BLaER1 treated with 17β-estradiol and CSF1 and Interleukin-3, amounts not matched to agents 10 nM and 100 nM (cell line): ENCODE data around the gene POLD4.

Experiments used
- H3K27ac ChIP-seq, 11 experiments: shearing (Covaris generic); formaldehyde crosslinking; 2 replicates each; pipeline ENCODE4 v1.8.1; 2022
- H3K27me3 ChIP-seq, 11 experiments: shearing (Covaris generic); formaldehyde crosslinking; 2 replicates each; pipeline ENCODE4 v1.8.1; 2022
- H3K36me3 ChIP-seq, 11 experiments: shearing (Covaris generic); formaldehyde crosslinking; 2 replicates each; pipeline ENCODE4 v1.8.1; 2022
- H3K4me1 ChIP-seq, 10 experiments: shearing (Covaris generic); formaldehyde crosslinking; 2 replicates each; pipeline ENCODE4 v1.8.1; 2022
- H3K4me2 ChIP-seq, 11 experiments: shearing (Covaris generic); formaldehyde crosslinking; 2 replicates each; pipeline ENCODE4 v1.8.1; 2022
- H3K4me3 ChIP-seq, 10 experiments: shearing (Covaris generic); formaldehyde crosslinking; 2 replicates each; pipeline ENCODE4 v1.8.1; 2022
- H3K9ac ChIP-seq, 11 experiments: shearing (Covaris generic); formaldehyde crosslinking; 2 replicates each; pipeline ENCODE4 v1.8.1; 2022
- H3K9me3 ChIP-seq, 11 experiments: shearing (Covaris generic); formaldehyde crosslinking; replicated peaks in 1 of 11; 2 replicates each; pipeline ENCODE4 v1.8.1; 2022
- H4K20me1 ChIP-seq, 11 experiments: shearing (Covaris generic); formaldehyde crosslinking; 2 replicates each; pipeline ENCODE4 v1.8.1; 2022
- Cebpa-rat ChIP-seq, 11 experiments: shearing (Covaris generic); IDR thresholded peaks; 2 replicates each; pipeline ENCODE4 v1.8.1; 2022

POLD4 gene

DNA sequence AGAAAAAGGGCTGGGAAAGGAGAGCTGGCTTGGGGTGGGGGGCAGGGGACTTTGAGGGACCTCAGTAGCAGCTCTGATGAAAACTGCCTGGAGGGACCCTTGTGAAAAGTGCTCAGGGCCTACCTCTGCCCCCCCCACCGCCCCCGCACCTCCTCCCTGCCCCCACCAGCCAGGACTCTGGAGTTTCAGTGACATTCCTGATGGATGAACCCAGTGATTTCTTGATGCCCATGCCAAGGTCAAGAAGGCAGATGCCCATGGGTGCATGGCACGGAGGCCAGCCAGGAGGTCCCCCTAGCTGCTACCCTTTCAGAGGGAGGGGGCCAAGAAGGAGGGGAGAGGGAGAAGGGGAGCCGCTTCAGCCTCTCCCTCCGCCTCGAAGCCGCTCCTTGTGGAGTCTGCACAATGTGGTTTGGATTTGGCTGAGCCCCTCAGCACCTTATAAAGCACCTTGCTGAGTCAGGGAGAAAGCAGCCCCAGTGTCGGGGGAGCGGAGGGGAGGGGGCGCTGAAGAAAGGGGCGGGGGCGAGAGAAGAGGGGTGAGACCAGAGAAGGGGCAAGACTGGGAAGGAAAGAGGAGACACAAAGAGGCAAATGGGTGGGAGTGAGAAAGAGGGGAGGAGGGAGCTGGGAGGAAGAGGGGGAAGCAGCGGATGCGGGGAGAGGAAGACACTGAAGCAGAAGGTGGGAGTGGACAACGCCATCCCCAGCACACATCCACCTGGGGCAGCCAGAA is 22.1 kb upstream of the POLD4 start:
- H3K4me1 ChIP-seq = peaks cover 51 to 85% (median 72%) of the 10 kb centered on the region in 10 experiments

DNA sequence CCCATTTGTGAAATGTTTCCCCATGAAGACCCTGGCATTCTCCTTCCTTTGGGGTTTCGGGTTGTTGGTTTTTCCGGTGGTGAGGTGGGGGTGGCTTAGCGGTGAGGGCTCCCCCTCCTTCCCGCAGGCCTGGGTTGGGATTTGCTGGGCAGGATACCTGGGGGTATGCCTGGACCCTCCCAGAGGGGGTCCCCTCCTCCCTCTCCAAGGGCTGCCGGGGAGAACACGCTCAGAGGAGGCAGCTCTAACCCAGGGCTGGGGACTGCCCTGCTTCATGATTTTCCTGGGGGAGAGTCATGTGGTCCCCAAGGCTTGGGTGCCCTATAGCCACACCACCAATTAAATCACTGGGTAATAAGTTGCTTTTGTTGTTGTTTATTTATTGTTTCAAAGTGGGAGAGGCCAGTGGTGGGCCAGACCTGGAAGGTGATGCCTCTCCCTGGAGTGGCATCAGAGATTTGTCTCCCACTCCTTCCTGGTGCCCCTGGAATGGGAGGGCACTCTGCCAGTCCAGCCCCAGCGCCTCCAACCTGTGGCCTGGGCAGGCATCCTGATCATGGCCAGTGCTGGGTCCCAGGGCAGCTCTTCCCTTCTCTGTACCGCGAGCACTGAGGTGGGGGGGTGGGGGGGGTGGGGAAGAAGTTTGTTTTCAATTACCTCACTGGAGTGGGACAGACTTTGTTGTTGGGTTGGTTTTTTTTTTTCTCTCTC is 21.4 kb upstream of the POLD4 start:
- Histone ChIP-seq H3K27me3 (peaks cover 11 to 70% (median 63%) of the 10 kb centered on the region in 11 experiments), H3K4me3 (peak overlapping the region in 8 of 10 experiments; percentile 17 to 85 (median 72); a peak in 12 of 20 replicates), H3K9ac (peak overlapping the region in 10 of 11 experiments; percentile 19 to 87 (median 80); a peak in 17 of 22 replicates), H3K4me2 (peak overlapping the region; percentile 91 to 100 (median 98)), H4K20me1 (peaks cover 0 to 38% (median 14%) of the 10 kb centered on the region in 11 experiments; a peak in 11 of 22 replicates), H3K4me1 (peaks cover 49 to 85% (median 74%) of the 10 kb centered on the region in 10 experiments), H3K9me3 (no peaks in the 10 kb centered on the region), H3K27ac (peak overlapping the region in 9 of 11 experiments; percentile 41 to 89 (median 69); a peak in 17 of 22 replicates), H3K36me3 (no peaks in the 10 kb centered on the region)
- TF ChIP-seq Cebpa-rat (IDR thresholded peaks at IDR 0.05) = no peak; a peak in 1 of 22 replicates

More for the DNA sequence above, 22.1 kb upstream of the POLD4 start:
- Histone ChIP-seq H3K36me3 (no peaks in the 10 kb centered on the region), H3K27me3 (peaks cover 11 to 69% (median 63%) of the 10 kb centered on the region in 11 experiments), H3K4me2 (peak overlapping the region in 10 of 11 experiments; percentile 19 to 98 (median 52); a peak in 15 of 22 replicates), H3K27ac (no peak overlapping the region), H3K9me3 (no peaks in the 10 kb centered on the region), H3K9ac (no peak overlapping the region), H3K4me3 (no peak overlapping the region), H4K20me1 (peaks cover 0 to 34% (median 10%) of the 10 kb centered on the region in 11 experiments; a peak in 11 of 22 replicates)
- no peak for TF ChIP-seq Cebpa-rat (IDR thresholded peaks at IDR 0.05)

DNA sequence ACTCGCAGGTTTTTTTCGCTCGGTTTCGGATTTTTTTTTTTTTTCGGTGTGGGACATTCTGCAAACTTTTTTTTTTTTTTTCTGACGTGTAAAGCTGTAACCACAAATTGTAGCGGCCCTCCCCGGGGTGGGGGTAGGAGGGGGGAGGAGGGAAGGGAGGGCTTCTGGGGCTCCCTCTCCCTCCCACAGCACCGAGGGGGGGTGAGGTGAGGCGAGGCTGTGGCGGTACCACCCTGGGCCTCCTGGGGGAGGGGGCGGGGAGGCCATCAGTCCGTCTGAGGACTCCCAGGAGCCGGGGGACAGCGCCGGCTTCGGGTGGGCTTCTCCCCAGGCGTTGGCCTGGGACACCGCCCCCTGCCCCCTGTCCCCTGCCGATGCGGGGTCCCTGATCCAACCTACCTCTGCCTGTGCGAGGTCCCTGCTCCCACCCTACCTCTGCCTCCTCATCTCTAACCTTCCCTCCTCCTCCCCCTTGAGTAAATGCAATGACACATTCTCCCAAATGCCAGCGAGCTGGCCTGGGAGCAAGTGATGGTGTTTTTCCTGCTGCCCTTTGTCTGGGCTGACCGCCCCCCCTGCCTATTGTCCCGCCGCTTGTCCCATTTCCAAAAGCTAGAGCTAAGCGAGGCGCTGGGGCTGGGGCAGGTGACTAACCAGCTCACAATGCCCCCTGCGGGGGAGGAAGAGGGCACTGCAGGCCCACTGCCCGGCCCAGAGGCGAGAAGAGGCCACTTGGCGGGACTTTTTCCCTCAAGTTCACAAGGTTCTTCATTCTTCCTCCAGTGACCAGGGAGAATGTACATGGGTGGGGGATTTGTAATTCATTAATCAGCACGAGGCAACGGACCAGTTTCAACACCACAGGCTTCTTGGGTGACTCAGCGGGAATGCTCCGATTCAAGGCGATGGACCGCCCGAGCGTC is 20.6 kb upstream of the POLD4 start:
- Histone ChIP-seq H4K20me1 (peaks cover 0 to 45% (median 14%) of the 10 kb centered on the region in 11 experiments; a peak in 11 of 22 replicates), H3K27ac (peak overlapping the region; percentile 52 to 89 (median 71); a peak in 21 of 22 replicates), H3K4me1 (peaks cover 49 to 85% (median 75%) of the 10 kb centered on the region in 10 experiments), H3K36me3 (no peaks in the 10 kb centered on the region), H3K4me2 (peak overlapping the region; percentile 91 to 100 (median 98)), H3K9ac (peak overlapping the region; percentile 67 to 88 (median 81)), H3K4me3 (peak overlapping the region; percentile 59 to 85 (median 70)), H3K9me3 (no peaks in the 10 kb centered on the region), H3K27me3 (peaks cover 15 to 73% (median 63%) of the 10 kb centered on the region in 11 experiments)
- TF ChIP-seq Cebpa-rat (IDR thresholded peaks at IDR 0.05) = no peak

DNA sequence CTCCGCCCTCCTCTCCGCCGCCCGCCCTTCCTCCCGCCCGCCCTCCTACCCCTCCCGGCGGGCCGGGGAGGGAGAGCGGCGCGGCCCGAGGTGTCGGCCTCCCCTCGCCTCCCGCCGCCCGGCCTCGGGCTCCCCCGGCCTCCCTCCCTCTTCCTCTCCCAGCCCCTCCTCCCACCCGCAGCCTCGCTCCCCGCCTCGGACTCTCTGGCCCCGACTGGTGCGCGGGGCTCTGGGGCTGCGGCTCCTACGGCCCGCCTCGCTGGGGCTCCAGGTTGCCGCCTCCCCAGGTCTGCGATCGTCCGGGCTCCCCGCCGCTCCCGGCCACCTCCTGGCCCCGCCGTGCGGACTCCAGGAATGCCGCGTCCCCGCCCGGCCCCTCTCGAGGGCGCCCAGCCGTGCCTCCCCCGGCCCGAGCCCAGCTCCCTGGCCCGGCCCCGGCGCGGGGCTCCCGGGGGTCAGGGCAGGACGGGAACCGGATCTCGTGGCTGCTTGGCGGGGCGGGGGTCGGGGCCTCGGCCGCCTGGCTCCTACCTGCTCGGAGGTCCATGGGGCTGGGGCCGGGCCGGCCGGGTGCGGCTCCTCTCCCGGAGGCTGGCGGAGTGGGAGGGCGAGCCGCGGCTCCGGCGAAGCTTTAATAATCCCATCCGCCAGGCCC is 19.8 kb upstream of the POLD4 start, which contains the start of gene CLCF1:
TSS of gene CLCF1 (minus strand) at position 606 of the 655 bp plus-strand sequence. CDS start at position 547, 59 bp downstream.
- H3K27me3 ChIP-seq = peaks cover 15 to 81% (median 69%) of the 10 kb centered on the region in 11 experiments
- H3K4me2 ChIP-seq = peak within 1 kb of the TSS; percentile 91 to 100 (median 98)
- peaks cover 53 to 85% (median 76%) of the 10 kb centered on the region in 10 experiments for H3K4me1 ChIP-seq
- peak within 1 kb of the TSS; percentile 59 to 85 (median 70) for H3K4me3 ChIP-seq
- peak within 1 kb of the TSS; percentile 67 to 88 (median 81) for H3K9ac ChIP-seq
- no peaks in the 10 kb centered on the region for H3K36me3 ChIP-seq
- no peaks in the 10 kb centered on the region for H3K9me3 ChIP-seq
- H4K20me1 ChIP-seq = peaks cover 0 to 45% (median 14%) of the 10 kb centered on the region in 11 experiments; a peak in 11 of 22 replicates
- peak within 1 kb of the TSS; percentile 52 to 89 (median 71) for H3K27ac ChIP-seq
- TF ChIP-seq Cebpa-rat (IDR thresholded peaks at IDR 0.05) = no peak

DNA sequence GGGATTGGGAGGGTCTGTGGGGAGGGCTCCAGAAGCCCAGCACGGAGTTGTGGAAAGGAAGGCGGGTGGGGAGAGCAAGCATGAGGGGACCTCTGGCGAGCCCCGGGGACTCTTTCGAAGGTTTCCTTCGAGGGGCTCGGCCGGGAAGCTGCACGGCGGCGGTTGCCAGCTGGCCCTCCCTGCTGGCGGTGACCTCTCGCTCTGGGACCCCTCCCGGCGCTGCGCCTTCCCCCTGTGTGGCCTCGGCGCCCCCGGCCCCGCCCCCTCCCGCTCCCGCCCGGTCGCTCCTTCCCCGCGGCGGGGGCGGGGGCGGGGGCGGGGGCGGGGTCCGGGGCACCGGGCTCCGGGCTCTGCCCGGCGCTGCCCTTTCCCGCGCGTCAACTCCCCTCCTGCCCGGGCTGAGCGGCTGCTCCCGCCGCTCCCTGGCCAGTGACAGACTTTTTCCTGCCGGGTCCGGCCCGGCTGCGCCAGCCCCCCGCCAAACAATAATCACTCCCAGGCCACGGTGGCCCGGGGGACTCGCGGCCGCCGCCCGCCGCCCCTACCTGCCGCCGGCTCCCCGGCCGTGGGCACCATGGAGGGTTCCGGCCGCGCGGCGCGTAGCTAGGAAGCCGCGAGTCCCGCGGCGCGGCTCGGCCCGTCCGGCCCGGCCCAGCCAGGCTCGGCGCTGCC is 19.1 kb upstream of the POLD4 start:
- TF ChIP-seq Cebpa-rat (IDR thresholded peaks at IDR 0.05) = no peak
- Histone ChIP-seq H3K4me1 (peaks cover 60 to 85% (median 77%) of the 10 kb centered on the region in 10 experiments), H3K9me3 (no peaks in the 10 kb centered on the region), H4K20me1 (peaks cover 0 to 45% (median 14%) of the 10 kb centered on the region in 11 experiments; a peak in 11 of 22 replicates), H3K9ac (peak overlapping the region; percentile 67 to 88 (median 81)), H3K27me3 (peaks cover 16 to 79% (median 65%) of the 10 kb centered on the region in 11 experiments), H3K27ac (peak overlapping the region in 10 of 11 experiments; percentile 56 to 89 (median 72); a peak in 20 of 22 replicates), H3K4me2 (peak overlapping the region; percentile 91 to 100 (median 98)), H3K4me3 (peak overlapping the region; percentile 59 to 85 (median 70)), H3K36me3 (no peaks in the 10 kb centered on the region)

DNA sequence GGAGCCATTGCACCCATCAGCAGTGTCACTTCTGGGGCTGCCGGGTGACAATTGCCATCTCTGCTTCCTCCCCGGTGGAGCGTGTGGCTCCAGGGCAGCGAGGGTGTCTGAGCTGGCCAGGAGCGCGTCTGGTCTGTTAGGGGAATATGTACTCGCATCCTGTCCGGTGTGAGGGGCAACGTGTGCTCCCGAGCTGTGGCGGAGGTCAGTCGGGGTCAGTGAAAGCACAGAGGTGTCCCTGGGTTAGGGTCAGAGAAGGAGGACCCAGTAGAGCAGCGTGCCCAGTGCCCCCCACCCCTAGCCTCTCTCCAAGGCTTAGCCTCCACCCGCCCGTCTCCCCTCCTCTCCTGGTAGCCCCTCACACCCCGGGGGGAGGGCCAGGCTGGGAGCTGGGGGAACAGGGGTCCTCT is 18.6 kb upstream of the POLD4 start:
- no peak for TF ChIP-seq Cebpa-rat (IDR thresholded peaks at IDR 0.05)
- H3K9ac ChIP-seq = peak overlapping the region; percentile 38 to 87 (median 61); a peak in 16 of 22 replicates
- peak overlapping the region in 5 of 11 experiments; percentile 9 to 61 (median 36); a peak in 8 of 22 replicates for H3K27ac ChIP-seq
- H3K9me3 ChIP-seq = no peaks in the 10 kb centered on the region
- H3K4me1 ChIP-seq = peaks cover 65 to 87% (median 80%) of the 10 kb centered on the region in 10 experiments
- no peaks in the 10 kb centered on the region for H3K36me3 ChIP-seq
- peak overlapping the region; percentile 91 to 100 (median 98) for H3K4me2 ChIP-seq
- peaks cover 0 to 49% (median 14%) of the 10 kb centered on the region in 11 experiments; a peak in 11 of 22 replicates for H4K20me1 ChIP-seq
- H3K27me3 ChIP-seq = peaks cover 18 to 73% (median 59%) of the 10 kb centered on the region in 11 experiments
- peak overlapping the region; percentile 59 to 85 (median 70); a peak in 18 of 20 replicates for H3K4me3 ChIP-seq
